Measurements from ENCODE around the gene TSEN34.

TSEN34 gene

DNA sequence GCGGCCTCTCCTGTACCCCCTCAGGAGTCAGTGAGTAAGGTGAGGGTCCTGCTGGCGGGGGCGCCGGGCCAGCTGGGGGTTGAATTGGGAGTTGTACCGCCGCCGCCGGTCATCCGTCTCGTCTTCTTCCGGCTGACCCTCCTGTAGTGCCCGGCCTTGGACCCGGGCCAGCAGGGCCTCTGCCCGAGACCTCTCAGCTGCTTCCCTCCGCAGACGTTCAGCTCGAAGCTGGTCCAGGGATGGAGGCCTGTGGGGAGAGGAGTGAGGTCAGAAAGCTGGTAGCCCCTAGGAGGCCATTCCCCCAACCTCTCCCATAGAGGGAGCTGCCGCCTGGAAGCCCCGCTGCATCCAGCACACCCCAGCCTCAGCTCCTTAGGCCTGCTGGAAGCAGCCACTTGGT lies 35.4 kb upstream of the TSEN34 start:
- Histone ChIP-seq H3K4me2 (ENCODE audit: low read length) (no peak overlapping the region), H3K27ac (no peak overlapping the region), H3K9ac (no peak overlapping the region), H3K79me2 (peaks cover 3% of the 10 kb centered on the region), H3K4me1 (peaks cover 12% of the 10 kb centered on the region), H3K4me3 (ENCODE audit: low read depth, low read length) (no peak overlapping the region), H2AFZ (no peak overlapping the region), H3K27me3 (ENCODE audit: control insufficient read depth, insufficient read depth, low read length) (no peaks in the 10 kb centered on the region), H3K9me3 (ENCODE audit: control insufficient read depth, low read length) (no peaks in the 10 kb centered on the region), H3K36me3 (ENCODE audit: control insufficient read depth, insufficient read depth, low read length) (no peaks in the 10 kb centered on the region)
- TF ChIP-seq, protein P1, sequence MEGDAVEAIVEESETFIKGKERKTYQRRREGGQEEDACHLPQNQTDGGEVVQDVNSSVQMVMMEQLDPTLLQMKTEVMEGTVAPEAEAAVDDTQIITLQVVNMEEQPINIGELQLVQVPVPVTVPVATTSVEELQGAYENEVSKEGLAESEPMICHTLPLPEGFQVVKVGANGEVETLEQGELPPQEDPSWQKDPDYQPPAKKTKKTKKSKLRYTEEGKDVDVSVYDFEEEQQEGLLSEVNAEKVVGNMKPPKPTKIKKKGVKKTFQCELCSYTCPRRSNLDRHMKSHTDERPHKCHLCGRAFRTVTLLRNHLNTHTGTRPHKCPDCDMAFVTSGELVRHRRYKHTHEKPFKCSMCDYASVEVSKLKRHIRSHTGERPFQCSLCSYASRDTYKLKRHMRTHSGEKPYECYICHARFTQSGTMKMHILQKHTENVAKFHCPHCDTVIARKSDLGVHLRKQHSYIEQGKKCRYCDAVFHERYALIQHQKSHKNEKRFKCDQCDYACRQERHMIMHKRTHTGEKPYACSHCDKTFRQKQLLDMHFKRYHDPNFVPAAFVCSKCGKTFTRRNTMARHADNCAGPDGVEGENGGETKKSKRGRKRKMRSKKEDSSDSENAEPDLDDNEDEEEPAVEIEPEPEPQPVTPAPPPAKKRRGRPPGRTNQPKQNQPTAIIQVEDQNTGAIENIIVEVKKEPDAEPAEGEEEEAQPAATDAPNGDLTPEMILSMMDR (IDR thresholded peaks at IDR 0.05): no peak

DNA sequence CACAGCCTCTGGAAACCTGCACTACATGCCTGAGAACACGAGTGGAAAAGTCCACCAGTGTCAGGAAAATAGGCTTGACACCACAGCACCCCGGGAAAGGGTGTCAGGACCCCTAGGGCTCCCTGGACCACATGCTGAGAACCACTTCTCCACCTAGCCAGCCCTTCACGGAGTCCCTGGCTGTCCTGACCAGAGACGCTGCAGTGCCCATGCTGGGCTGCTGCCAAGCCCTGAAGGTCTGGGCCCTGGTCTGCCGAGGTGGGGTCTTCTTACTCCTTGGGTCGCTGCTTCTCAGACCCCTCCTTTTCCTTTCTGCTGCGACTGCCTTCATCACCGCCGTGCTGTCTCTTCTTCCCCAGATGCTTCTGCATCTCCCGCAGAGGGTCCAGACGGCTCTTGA lies 34.6 kb upstream of the TSEN34 start:
- Histone ChIP-seq H3K36me3 (ENCODE audit: control insufficient read depth, insufficient read depth, low read length) (no peaks in the 10 kb centered on the region), H3K9ac (no peak overlapping the region), H3K79me2 (peaks cover 3% of the 10 kb centered on the region), H3K4me1 (peaks cover 13% of the 10 kb centered on the region), H3K27me3 (ENCODE audit: control insufficient read depth, insufficient read depth, low read length) (no peaks in the 10 kb centered on the region), H3K9me3 (ENCODE audit: control insufficient read depth, low read length) (no peaks in the 10 kb centered on the region), H3K4me3 (ENCODE audit: low read depth, low read length) (no peak overlapping the region), H3K4me2 (ENCODE audit: low read length) (no peak overlapping the region), H3K27ac (no peak overlapping the region), H2AFZ (no peak overlapping the region)
- TF ChIP-seq, protein P1 (IDR thresholded peaks at IDR 0.05): no peak

DNA sequence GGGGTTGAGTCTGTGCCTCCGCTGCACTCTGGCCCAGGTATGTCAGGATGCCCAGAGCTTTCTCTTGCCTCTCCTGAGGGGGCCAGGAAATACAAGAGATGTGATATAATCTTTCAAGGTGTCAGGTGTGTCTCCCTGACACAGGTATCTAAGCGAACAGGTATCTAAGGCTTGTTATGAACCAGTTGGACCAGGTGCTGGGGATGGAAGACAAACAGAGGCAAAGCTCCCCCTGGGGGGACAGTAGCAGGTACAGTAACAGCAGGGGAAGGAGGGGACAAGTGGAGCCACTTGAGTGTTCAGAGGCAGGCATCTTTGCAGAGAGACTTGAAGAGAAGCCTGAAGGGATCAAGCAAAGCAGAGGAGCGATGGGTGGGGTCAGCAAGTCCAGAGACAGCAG lies 34.2 kb upstream of the TSEN34 start:
- H3K27me3 ChIP-seq (ENCODE audit: control insufficient read depth, insufficient read depth, low read length): no peaks in the 10 kb centered on the region
- H3K79me2 ChIP-seq: peaks cover 3% of the 10 kb centered on the region
- H2AFZ ChIP-seq: no peak overlapping the region
- H3K4me3 ChIP-seq (ENCODE audit: low read depth, low read length): no peak overlapping the region
- no peaks in the 10 kb centered on the region for H3K36me3 ChIP-seq (ENCODE audit: control insufficient read depth, insufficient read depth, low read length)
- no peak overlapping the region for H3K4me2 ChIP-seq (ENCODE audit: low read length)
- H3K9me3 ChIP-seq (ENCODE audit: control insufficient read depth, low read length): no peaks in the 10 kb centered on the region
- H3K9ac ChIP-seq: no peak overlapping the region
- TF ChIP-seq, protein P1 (IDR thresholded peaks at IDR 0.05): no peak
- H3K4me1 ChIP-seq: peaks cover 13% of the 10 kb centered on the region
- no peak overlapping the region for H3K27ac ChIP-seq

GRCh38 chr19:54158812-54159351 lies 32.2 kb upstream of the TSEN34 start:
- Histone ChIP-seq H3K4me3 (ENCODE audit: low read depth, low read length) (peak overlapping the region; percentile 88), H3K36me3 (ENCODE audit: control insufficient read depth, insufficient read depth, low read length) (no peaks in the 10 kb centered on the region), H3K79me2 (peaks cover 3% of the 10 kb centered on the region), H2AFZ (peak overlapping the region; percentile 95), H3K27ac (peak overlapping the region; percentile 95), H3K9ac (peak overlapping the region; percentile 40), H3K27me3 (ENCODE audit: control insufficient read depth, insufficient read depth, low read length) (no peaks in the 10 kb centered on the region), H3K4me1 (peaks cover 13% of the 10 kb centered on the region), H3K4me2 (ENCODE audit: low read length) (peak overlapping the region; percentile 68), H3K9me3 (ENCODE audit: control insufficient read depth, low read length) (no peaks in the 10 kb centered on the region)
- TF ChIP-seq, protein P1 (IDR thresholded peaks at IDR 0.05): no peak

Data from parathyroid adenoma (tissue), 2 donors.